GM18870 (cell line): Measurements from ENCODE around the gene KCTD17.

Experiments
- ATAC-seq: cut with Tn5 transposase; IDR thresholded peaks from one replicate; pipeline ENCODE4 v1.9.1; 2021; ENCODE audit warnings: moderate library complexity; ENCODE audit not compliant: unreplicated experiment

The KCTD17 gene

GRCh38 chr22:37019309-37020191 lies 32.0 kb upstream of the KCTD17 start, which contains the start of the genes MPST and TST:
Gene MPST (plus strand): TSS chr22:37019742. CDS start chr22:37019837, 95 bp downstream.
Gene TST (minus strand): TSS chr22:37019447. CDS start chr22:37018732, 715 bp downstream.
- no peak for ATAC-seq

GRCh38 chr22:37020192-37020479 lies 31.4 kb upstream of the KCTD17 start:
- no peak for ATAC-seq

- no peak for ATAC-seq
These were observed 30.5 kb upstream of the KCTD17 start for GRCh38 chr22:37021041-37021440.

DNA sequence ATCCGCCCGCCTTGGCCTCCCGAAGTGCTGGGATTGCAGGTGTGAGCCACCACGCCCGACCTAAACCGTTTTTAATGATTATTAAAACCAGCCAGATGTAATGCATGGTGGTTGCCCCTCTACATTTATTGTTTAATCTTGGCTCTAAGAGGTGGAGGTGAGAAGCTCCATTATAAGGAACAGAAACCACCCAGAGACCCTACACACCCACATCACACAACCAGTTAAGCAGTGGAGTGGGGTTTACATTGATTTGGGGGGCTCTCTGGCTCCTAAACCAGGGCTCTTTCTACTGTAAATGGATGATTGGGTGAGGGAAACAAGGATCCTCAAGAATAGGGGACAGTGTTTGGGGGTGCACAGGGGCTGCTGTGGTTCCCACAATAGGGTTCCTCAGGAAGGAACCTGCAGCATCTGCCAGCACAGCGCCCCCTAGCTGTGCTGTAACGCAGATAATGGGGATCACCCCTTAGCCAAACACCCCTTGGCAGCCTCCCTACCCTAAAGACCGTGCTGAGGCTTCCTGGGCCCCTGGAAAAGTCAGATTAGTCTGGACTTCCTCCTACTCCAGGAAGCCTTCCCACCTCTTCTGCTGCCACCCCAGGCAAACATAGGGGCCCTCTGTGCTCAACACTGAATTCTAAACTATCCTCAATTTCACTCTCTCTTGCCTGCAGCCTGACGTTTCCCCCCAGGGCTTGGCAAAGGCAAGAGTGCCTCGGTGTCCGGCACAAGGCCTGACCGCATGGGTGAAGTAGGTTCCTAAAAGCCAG lies 29.6 kb upstream of the KCTD17 start:
- no peak for ATAC-seq

DNA sequence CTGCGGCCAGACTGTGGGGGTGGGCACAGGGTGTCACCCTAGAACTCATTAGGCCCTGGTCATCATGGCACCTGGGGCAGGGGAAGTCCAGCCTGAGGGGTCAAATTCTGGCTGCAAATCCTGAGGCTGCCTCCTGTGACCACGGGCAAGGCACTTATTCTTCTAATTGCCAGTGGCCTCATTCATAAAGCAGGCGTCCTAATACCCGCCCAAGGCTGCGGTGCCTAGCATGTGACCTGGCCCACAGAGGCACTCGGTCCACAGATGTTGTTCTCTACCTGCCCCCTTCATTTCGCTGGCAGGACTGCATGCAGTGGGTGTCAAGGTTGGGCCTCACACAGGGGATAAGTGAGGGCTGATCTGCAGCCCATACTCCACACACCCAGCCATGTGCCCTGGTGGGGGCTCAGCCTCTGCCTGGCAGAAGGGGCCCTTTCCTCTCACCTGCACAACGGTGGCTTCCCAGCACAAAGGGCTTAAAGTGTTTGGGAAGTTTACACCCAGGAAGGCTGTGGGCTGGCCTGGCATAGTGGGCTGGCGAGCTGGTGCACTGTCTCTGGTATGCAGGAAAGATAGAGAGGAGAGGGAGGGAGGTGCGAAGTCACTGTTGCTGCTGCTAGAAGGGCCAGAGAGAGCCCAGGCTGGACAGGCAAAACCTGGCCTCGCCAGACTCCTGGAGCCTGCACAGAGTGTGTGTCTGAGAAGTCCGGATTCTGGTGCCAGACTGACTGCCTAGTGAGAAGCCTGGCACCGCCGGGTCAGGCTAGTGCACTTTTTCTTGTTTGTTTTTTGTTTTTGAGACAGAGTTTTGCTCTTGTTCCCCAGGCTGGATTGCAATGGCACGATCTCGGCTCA lies 28.8 kb upstream of the KCTD17 start:
- ATAC-seq: no peak

DNA sequence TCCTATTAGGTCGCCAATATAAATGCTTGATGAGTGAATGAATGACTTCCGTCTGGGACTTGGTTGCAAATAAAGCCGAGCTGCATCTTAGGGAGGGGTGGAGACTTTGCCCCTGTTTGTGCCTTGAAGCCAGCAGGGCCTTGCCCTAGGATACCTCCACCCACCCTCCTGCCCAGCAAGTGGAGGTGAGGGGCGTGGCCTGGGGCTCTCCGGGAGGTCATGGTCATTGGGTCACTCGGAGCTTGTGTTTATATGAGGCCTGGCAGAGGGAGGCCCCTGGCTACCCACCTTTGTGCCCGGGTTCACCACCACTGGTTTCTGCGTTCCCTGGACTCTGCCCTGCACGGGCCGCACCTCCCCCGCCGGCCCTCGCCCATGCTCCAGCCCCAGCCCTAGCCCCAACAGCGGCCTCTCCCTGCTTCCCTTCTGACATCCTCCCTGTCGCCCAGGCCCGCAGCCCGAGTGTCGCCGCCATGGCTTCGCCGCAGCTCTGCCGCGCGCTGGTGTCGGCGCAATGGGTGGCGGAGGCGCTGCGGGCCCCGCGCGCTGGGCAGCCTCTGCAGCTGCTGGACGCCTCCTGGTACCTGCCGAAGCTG lies 27.7 kb upstream of the KCTD17 start:
- ATAC-seq: no peak

DNA sequence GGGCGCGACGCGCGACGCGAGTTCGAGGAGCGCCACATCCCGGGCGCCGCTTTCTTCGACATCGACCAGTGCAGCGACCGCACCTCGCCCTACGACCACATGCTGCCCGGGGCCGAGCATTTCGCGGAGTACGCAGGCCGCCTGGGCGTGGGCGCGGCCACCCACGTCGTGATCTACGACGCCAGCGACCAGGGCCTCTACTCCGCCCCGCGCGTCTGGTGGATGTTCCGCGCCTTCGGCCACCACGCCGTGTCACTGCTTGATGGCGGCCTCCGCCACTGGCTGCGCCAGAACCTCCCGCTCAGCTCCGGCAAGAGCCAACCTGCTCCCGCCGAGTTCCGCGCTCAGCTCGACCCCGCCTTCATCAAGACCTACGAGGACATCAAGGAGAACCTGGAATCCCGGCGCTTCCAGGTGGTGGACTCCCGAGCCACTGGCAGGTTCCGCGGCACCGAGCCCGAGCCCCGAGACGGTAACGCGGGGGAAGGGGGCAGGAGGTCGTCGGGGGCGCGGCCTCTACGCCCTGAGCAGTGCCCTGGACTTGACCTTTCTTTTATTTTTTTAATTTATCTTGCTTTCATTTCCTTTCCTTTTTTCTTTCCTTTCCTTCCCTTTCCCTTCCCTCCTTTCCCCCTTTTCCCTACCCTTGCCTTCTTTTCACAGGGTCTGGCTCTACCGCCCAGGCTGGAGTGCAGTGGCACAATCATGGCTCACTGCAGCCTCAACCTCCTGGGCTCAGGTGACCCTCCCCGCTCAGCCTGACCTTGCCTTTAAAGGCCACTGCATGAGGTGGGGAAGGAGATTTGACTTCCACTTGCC lies 27.0 kb upstream of the KCTD17 start:
- no peak for ATAC-seq

DNA sequence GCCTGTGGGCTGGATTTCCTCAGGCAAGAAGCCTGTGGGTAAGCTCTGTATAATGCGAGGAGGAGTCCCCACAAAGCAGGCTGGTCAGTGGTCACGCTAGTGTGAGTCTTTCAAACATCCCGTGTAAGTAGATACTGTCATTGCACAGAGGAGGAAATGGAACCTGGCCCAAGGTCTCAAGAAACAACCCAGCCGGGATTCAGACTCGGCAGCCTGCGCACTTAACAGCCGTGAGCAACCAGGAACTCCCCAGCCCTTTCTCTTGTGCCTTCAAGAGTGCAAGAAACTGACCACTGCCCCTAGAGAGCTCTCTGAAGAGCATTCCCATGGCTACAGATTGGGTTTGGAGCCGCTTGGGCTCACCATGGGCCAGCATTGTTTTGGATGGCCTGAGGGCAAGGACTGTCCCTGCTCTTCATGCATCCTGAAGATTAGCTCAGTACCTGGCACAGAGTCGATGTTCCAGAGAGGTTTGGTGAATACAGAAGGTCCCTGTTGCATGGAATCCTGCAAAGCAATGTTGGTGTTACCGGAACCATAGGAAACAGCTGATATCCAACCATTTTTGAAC lies 26.0 kb upstream of the KCTD17 start:
- no peak for ATAC-seq

DNA sequence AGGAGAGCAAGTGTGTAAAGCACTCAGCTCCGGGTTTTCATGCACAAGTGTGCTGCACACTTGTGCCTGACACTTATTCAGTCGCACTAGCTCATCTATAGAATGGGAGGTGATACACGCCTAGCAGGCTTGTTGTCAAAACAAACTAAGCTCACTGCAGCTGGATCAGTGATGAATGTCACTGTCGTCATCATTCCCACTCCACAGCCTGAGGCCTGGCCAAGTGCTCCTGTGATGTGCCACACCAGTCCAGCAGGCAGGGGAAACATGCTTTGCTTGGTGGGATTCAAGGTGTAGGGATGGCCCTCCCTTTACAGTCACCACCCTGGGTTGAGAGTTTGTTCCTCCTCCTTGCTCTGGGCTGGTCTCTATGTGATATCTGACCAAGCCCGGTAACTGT lies 25.2 kb upstream of the KCTD17 start:
- no peak for ATAC-seq

DNA sequence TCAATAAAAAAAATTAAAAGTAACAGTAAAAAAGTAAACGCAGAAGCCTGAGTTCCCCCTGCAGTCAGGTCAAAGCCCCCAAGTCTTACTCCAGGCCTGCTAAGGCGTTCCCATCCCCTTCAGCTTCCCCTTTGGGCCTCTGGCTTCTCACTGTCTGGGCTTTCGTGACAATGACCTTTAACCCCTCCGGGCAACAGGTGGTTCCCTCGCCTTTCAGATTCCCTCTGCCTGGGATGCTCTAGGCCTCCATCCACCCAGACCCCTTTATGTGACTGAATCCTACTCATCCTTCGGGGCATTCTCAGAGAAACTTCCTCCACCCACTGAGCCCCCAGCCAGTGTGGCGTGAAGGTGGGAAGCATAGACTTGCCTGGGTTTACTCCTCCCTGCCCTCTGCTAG lies 24.0 kb upstream of the KCTD17 start:
- no peak for ATAC-seq

GRCh38 chr22:37028692-37029674 lies 22.6 kb upstream of the KCTD17 start:
- no peak for ATAC-seq

DNA sequence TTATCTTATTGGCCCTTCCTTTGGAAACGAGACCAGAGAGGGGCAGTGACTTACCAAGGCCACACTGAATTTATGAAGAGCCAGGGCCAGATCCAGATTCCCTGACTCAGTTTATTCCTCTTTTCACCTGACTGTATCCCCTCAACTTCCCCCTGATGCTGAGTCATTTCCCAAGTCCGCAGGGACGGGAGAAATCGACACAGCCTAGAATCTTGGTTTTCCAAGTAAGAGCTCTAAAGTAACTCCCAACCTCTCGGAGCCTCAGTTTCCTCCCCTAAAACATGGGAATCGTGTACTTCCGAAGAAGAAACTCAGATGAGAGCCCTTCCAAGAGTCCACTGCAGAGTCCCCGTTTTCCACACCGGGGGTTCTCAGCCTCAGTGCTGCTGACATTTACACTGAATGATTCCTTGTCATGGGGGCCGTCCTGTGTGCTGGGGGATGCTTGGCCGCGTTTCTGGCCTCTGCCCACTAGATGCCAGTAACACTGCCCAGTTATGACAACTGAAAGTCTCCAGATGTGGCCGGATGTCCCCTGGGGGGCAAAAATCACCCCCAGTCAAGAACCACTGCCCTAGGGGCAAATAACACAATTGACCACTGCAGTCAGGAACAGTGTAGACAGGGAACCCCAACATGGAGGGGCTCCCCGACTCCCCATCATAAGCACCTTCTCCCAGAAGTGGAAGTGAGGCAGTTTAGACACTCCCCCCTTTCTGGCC lies 20.8 kb upstream of the KCTD17 start:
- no peak for ATAC-seq

- ATAC-seq: no peak
These were observed 19.4 kb upstream of the KCTD17 start for GRCh38 chr22:37032134-37032534.

DNA sequence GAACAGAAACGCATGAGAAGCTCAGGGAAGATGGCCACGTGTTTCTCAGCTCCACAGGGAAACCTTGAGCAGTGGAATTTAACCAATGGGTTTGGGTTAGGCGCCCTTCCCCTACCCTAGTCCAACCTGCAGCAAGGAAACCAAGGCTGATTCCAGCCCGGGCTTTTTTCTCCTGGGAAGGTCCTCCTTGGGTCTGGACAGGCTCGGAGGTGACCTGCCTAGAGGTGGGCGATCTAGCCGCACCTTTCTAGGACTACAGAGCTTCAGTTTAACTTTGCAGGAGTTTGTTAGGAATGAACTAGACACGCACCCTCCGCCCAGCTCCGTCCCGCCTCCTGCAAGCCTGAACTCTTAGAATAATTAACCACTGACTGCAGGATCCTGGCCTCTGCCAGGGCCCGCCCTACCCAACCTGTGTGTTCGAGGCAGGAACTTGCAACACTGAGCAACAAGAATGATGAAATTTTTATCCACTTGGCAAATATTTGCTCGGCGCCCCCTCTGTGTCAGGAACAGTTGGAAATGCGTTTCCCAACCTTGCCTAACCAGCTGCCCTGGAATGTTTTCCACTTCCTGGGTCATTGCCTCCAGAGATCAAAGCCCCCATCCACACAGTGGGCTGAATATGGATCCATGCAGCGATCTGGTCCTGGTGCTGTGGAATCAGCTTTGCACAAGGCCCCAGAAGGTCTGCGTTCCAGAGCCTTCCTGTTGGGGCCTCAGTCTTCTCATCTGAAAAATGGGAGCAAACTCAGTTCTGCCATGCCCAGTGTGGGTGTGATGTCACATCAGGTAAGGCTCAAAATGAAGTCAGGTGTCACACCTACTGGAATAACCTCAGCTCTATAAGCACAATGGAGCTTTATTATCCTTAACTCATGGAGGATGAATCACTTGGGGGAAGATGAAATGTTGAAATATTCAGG lies 18.7 kb upstream of the KCTD17 start:
- no peak for ATAC-seq

DNA sequence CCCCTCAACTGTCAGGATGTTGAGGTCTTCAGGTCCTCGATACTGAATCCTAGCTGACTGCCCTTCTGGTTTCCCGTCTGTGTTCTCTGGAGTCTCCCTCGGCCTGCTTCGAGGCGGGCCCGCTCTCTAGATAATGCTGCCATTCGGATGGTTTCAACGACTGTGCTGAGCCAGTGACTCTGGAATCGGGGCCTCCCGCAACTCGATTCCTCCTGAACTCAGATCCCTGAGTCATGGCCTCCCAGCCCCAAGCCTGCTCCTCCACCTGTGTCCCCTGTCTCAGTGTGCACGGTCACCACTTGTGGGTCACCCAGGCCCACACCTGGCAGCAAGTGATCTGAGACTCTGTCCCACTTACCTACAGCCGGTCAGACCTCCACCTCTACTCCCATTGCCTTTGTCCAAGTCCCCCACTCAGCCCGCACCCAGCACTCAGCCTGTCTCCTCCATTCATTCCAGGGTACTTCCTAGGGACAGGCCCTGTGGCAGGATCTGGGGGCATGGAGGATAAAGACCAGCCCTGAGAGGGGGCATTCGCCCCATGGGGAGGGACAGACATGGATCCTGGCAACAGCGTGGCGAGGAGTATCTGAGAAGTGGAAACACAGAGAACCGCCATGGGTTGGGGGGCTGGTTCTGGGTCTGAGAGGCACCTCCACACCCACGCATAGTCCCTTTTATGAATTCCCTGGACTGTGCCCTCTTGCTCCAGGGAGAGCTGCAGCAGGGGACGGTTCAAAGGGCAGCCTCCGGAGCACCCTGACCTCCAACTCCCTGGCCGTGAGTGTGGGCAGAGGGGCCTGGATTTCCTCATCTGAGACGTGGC lies 17.7 kb upstream of the KCTD17 start:
- ATAC-seq: no peak
